HT1080 (cell line): ENCODE data around the gene CFAP77. TPM values are rescaled to one million over a fixed set of nuclear protein-coding genes. Genes with fewer than 3 reads are reported as not detected.

Experiments used
- DNase-seq: peaks from one replicate; pipeline ENCODE4 v3.0.0-alpha.2; 2015; ENCODE audit warnings: low read depth
- total RNA-seq: library from RNA; depleted of rRNA; stranded (reverse); fragments of >200 nt; shearing (Covaris generic); gene quantifications from 2 replicates; pipeline ENCODE4 v1.2.3, GENCODE V29; 2014

CFAP77 gene
- total RNA-seq, 1 experiment from 2014 or later = not detected

DNA sequence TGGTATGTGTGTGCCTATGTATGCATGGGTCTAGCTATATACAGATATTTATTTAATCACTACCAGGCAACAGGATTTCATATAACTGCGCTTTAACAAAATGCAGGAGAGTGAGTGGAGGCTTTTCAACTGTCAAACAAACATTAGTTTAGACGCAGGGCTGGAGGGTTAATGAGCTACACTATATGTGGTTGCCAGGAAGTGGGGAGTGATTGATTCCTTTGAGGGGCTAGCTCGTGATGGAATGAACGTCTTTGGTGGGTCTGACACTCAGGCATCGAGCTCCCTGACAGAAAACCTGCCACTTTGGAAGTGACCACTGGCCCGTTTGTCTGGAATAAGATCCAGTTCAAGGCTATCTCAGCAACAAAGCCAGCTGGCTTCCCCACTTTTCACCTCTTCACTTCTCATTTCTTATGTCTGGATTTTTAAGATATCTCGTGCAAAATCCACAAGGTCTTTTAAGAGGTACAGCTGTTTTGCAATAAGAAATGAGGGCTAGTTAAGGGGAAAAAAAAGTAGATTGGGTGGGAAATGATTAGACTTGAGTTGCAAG lies 78.0 kb downstream of the CFAP77 start:
- DNase-seq = no peak

DNA sequence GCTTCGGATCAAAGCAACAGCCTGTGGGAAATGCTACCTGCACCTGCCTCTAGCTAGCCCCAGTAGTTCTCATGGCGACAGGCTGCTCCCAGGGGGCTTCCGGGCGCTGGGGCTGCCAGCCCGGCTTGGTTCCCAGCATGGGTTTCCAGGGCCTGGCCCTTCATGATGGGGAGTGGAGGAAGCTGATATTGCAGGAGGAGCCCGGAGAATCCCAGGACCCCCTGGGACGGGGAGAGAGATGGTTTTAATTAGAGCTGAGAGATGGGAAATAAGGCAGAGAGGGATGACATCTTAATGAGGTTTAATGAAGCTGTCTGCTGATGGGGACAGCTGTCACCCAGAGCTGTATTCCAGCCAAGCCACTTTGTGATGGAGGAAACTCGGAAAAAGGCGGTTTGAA lies 78.6 kb downstream of the CFAP77 start:
- no peak for DNase-seq

GRCh38 chr9:132489536-132489935 lies 79.5 kb downstream of the CFAP77 start:
- no peak for DNase-seq

DNA sequence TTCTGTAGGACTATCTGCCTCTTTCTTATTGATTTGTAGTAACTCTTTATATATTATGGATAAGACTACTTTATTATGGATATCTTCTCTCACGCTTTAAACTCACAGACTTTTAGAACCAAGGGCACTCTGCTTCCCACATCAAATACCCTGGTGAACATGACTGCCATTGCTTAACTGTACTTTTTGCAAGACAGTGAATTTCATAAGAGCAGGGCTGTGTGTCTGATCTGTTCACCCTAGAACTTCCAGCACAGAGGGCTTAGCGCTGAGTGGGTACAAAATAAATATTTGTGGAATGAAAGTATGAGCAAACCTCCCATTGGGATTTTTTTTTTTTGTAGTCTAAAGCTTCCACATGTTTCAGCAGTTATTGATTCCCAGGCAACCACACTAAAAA lies 84.8 kb downstream of the CFAP77 start:
- no peak for DNase-seq

DNA sequence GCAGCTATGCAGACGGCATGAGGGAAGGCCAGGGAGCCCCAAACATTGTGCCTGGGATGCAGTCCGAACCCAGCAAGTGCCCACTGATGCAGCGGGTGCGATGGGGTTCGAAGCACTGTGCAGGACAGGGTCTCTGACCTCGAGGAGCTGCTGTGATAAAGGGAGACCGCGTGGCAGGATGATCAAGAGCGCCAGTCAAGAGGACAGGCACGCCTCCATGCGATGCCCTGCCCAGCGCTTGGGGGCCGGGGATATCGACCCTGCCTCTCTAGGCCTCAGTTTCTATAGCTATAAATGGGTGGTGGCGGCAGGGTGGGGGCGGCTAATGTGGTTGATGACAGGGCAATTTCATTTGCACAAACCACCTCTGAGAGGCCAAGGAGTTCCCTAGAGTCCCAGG lies 87.7 kb downstream of the CFAP77 start:
- no peak for DNase-seq

DNA sequence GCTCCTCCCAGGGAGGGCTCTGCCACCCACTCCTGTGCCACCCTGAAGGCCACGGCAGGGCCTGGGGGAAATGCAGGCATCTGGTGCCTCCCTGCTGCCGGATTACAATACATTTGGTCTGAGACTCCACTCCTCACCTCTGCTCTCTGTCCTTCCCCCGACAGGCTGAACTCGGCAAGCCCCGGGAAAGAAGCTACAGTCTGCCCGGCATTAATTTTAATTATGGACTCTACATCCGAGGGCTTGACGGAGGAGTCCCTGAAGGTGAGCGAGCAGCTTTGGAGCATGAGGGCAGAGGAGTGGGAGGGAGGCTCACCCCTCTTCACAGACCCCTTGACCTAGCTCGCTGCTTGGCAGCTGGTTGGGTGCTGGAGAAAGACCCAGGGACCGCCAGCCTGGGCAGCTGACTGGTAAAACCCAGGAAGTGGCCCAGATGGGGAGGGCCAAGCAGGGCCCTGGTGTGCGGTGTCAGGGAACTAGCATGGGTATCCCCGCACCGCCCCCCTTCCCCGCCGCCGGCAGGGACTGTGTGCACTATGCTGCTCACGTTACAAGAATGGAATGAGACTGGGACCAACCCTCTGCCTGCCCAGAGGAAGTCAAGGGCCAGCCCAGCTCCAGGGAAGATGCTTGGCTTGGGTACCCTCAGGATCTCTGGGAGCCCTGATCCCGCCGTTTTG lies 88.7 kb downstream of the CFAP77 start:
- no peak for DNase-seq

DNA sequence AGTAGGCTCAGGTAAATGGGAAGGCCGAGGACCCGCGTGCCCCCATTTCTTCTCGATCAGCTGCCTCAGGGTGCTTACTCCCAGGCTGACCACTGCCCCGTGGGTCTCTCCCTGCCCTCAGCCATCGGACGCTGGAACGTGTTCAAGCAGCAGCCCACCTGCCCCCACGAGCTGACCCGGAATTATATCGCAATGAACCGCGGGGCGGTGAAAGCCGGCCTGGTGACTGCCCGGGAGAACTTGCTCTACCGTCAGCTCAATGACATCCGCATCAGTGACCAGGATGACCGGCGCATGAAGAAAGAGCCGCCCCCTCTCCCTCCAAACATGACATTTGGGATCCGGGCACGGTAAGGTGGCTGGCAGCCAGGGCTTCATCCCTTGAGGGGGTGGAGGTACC lies 89.2 kb downstream of the CFAP77 start:
- DNase-seq = no peak

DNA sequence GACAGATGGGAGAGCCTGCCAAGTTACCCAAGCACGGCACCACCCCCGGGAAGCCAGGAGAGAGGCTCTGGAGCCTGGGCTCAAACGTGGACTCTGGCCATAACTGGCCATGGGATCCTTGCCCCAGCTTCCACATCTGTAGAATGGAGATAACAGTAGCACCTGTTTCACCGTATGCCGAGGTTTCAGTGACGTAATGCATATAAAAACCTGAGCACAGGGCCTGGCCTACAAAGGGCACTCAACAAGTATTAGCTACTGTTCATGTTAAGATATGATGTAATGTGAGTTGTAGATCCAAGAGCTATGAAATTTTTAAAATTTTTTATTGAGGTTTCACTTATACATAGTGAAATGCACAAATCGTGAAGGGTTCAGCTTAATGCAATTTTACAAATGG lies 90.2 kb downstream of the CFAP77 start:
- no peak for DNase-seq

DNA sequence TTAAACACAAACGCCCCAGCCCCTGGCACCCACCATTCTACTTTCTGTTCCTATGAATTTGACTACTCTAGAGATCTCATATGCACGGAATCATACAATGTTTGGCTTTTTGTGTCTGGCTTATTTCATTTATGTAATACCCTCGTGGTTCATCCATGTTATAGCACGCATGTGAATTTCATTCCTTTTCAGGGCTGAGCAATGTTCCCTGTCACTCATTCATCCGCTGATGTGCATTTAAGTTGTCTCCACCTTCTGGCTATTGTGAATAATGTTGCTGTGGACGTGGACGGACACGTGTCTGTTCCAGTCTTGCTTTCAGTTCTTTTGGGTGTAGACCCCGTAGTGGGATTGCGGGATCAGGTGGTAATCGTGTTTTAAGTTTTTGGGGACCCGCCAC lies 92.5 kb downstream of the CFAP77 start:
- DNase-seq = no peak

DNA sequence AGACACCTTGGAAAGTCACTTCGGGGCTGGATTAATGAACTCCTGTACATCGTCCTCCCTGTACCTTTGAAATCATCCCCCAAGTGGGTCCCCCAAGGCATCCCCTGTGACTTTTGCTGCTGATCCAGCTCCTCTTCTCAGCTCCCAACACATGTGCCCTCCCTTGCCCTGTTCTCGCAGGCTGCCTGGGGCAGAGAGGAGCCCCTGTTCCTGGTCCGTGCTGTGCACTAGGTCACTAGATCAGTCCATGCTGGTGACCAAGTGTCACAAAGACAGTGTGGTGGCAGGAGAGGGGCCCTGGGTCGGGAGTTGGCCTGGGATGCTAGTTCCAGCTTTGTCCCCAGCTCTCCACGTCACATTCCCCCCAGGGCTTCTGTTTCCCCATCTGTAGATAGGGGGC lies 93.1 kb downstream of the CFAP77 start:
- DNase-seq = no peak

DNA sequence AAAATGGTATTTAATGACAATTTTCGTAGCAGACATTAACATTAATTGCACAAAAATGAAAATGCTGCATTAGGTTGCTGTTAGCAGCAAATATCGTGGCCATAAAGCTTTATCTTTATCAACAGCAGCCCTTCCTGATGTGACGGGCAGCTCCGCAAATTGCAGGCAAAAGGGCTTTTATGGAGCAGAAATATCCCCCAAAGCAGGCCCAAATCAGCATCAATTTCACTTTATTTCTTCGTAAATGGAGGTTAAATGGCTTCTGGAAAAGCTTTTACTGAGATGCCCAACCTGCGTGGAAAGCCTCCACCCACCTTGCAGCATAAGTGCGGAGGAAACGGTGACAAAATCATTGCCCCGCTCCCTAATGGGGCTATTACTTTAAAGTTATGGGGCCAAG lies 94.5 kb downstream of the CFAP77 start:
- no peak for DNase-seq

- no peak for DNase-seq
Measured at GRCh38 chr9:132505991-132506655, 96.1 kb downstream of the CFAP77 start.

DNA sequence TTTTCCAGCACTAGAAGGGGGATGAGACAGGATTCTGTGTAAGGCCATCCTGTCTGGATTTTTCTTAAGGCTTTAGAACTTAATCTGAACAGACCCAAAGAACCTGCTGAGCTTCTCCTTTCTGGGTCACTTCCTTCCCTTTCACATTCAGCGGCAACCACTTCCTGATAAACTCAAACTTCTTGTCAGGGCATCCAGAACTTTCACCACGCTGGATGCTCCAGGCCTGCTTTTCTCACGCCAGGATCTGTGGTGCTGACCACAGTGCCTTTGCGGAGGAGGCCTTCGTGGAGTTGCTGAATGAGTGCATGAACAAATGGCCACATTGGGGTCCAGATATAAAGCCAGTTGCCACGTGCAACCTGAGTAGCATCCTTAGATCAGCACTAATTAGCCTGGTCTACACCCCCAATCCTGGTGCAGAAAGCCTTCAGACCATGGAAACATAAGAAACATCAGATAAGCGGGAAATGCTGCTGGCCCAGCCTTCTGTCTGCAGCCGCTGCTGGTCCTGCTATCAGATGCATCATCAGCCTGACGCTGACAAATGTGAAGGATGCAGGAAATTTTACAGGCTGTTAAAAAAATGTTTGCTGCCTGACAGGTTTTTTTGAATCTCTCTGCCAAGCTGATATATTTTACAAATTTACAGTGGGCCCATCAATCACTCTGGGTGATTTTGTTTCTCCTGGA lies 97.1 kb downstream of the CFAP77 start:
- no peak for DNase-seq

GRCh38 chr9:132507670-132508469 lies 97.9 kb downstream of the CFAP77 start:
- peak; percentile 58 for DNase-seq

GRCh38 chr9:132509928-132510874 lies 100.2 kb downstream of the CFAP77 start:
- DNase-seq = no peak

DNA sequence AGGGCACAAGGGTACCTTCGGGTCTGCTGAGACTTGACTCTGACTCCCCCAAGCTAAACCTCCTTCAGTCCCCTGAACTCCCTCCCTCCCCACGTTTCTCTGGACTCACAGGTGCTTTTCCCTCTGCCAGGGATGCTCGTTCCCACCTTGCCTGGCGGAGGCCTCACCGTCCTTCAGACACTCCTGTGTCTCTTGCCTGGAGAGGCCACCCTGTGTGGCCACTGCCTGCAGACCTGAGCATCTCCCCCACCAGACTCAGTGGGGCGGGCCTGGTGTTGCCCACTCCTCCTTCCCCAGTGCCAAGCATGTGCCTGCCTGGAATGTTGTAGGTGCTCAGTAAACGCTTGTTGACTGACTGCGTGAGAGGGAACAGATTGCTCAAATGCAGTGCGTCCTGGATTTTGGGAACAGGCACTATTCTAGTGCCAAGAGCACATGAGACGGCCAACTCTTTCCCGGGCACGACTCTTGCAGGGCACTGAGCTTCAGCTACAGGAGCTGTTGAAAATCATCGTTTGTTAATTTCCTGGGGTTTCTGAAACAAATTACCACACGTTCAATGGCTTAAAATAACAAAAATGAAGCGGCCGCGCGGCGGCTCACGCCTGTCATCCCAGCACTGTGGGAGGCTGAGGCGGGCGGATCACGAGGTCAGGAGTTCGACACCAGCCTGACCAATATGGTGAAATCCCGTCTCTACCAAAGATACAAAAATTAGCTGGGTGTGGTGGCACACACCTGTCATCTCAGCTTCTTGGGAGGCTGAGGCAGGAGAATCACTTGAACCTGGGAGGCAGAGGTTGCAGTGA lies 101.4 kb downstream of the CFAP77 start:
- no peak for DNase-seq

DNA sequence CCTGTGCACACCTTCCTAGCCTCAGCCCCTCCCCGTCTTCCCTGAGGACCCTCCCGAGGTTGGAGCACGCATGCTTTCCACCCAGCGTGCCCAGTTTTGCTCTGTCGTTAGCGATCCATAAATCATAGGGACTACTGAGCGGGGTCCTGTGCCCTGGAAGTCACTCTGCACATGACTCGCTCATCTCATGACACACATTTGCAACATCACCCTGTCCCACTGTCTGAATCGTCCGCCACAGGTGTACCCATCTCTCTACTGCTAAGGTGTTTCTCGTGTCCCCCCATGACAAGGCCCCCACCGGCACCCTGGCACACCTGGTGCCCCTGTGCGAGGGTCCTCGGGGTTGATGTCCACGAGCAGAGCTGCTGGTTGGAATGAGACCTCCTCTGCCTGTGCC lies 103.4 kb downstream of the CFAP77 start:
- DNase-seq = no peak

DNA sequence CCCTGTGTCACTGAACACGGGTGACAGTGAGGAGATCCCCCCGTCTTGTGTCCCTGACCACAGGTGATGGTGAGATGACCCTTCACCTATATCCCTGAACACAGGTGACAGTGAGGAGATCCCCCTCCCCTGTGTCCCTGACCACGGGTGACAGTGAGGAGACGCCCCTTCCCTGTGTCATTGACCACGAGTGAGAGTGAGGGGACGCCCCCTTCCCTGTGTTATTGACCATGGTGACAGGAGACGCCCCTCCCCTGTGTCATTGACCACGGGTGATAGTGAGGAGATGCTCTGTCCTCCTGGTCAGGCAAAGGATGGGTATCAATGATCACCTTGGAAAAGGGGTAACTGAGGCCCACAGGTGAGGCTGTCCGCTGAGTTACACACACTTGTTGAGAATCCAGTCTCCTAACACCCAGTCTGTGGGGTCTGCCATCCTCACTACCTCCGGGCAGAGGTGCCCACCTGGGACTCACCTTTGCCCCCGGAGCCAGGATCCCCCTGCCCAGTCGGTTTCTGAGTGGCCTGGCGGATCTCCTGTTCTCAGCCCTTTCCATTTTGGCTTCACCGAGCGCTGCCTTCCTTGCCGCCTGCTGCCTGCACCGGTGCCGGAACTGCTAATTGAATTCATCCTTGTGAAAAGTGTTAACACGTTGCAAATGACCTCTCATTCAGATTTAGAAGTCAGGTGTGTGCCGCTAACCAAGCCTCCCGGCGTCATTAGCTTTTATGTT lies 104.2 kb downstream of the CFAP77 start:
- no peak for DNase-seq

GRCh38 chr9:132514821-132515220 lies 104.8 kb downstream of the CFAP77 start:
- no peak for DNase-seq
